NCI-H1930 (cell line): ENCODE results near the gene KLK13.
A peak's percentile ranks its signal among the peaks of the same experiment; 100 is the strongest.

ENCODE experiments used
- DNase-seq, 2 experiments: peaks; one replicate each; lab custom pipeline; 2025; lab: John Stamatoyannopoulos, UW

KLK13 gene

GRCh38 chr19:51060973-51061372, 3.9 kb downstream of the KLK13 start:
- no peak for DNase-seq

DNA sequence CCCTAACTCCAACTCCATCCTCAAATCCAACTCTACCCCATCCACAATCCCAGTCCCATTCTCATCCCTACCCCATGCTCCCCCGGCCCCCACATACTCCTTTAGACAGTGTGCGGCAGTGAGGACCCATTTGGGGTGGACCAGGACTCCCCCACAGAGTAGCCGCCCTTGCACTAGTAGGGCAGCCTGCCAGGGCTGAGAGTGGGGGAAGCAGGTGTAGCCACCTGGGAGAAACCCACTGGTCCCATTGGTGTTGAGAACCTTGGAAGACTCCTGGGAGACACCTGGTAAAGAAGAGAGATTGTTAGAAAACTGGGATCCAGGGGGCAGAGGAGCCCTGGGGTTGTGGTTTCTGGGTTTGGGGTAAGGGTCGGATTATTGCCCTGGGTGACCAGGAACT, 4.6 kb downstream of the KLK13 start:
- no peak for DNase-seq

GRCh38 chr19:51059715-51060114, 5.2 kb downstream of the KLK13 start:
- DNase-seq = no peak

DNA sequence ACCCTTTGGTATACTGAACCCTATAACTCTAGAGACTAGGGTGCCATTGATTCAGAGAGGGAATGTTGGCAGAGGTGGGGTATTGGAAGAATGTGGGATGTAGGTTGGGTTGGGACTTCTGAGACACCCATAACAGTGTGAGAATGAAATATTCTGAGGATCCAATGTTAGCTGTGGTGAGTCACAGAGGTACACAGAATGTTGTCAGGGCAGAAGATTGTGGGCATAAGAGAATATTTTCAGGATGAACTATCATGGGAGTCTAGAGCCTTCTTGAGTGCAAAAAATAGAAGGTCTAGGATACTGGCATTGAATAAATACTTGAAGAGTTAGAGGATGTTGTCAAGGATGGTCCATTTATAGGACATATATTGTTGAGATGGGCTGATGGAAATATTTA, 9.0 kb downstream of the KLK13 start:
- DNase-seq = no peak

DNA sequence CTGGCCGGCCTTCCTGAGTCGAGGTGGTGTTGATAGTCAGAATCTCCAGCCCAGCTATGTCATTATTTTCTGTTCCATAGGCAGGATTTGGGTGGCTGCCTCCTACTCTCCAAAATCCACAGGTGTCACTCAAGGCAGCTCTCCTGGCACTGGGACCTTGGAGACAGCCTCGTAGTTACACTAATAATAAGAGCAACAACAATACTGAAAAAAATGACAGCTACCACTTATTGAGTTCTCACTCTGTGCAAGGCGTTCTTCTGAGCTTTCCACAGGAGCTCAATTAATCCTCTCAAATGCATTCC, 17.9 kb downstream of the KLK13 start:
- no peak for DNase-seq

- DNase-seq = no peak
These were observed 20.6 kb downstream of the KLK13 start for GRCh38 chr19:51044327-51044726.

DNA sequence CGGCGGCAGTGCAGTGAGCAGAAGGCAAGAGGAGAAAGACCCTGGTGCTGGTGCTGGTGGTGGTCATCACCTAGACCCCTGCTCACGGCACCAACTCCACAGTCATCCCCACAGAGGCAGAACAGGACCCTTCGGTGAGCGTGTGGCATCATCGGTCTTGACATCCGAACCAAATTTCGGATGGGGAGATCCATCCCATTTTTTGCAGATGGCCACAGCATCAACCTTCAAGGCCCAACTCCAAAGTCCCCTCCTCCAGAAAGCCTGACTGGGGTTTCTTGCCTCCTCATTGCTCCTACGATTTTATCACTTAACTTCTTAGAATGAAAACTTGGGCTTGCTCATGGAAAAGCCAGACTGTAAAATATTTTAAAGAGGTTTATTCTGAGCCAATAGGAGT, 21.4 kb downstream of the KLK13 start:
- DNase-seq = no peak

DNA sequence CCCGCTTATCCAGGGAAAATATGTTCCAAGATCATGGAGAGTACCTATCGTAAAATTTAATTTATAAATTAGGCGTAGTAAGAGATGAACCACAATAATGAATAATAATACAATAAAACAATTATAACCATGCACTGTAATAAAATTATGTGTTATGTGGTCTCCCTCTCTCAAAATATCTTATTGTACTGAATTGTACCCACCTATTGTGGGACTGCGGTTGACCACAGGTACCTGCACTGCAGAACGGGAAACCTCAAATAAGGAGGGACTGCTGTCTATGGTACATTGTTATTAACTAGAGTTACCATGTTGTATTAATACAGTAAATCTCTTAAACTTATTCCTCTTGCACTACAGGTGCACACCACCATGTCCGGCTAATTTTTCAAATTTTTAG, 24.7 kb downstream of the KLK13 start:
- DNase-seq = no peak

GRCh38 chr19:51036519-51036918, 28.4 kb downstream of the KLK13 start:
- DNase-seq = no peak

- DNase-seq = no peak
These were observed 30.2 kb downstream of the KLK13 start, which contains the start of gene KLK12 for GRCh38 chr19:51034704-51035103. Gene KLK12 (minus strand): TSS chr19:51035002. CDS start chr19:51034621, 381 bp downstream.

GRCh38 chr19:51031880-51032225, 33.0 kb downstream of the KLK13 start:
- DNase-seq = no peak

- no peak for DNase-seq
These were observed 33.5 kb downstream of the KLK13 start for GRCh38 chr19:51031220-51031879.

GRCh38 chr19:51030631-51031030, 34.3 kb downstream of the KLK13 start:
- DNase-seq = no peak

DNA sequence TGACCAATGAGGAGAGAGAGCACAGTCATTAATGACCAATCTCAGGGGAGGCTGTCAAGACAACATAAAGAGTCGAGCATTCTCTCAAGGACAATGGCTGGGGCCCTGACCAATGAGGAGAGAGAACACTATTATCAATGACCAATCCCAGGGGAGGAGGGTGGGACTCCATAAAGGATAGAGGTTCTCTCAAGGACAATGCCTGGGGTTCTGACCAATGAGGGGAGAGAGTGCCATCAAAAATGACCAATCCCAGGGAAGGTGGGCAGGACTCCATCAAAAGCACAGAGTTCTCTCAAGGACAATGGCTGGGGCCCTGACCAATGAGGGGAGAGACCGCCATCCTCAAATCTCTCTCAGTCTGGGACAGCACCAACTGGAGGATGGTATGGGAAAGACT, 35.2 kb downstream of the KLK13 start:
- DNase-seq = peak in 1 of 2 experiments; percentile 27

GRCh38 chr19:51027873-51028272, 37.0 kb downstream of the KLK13 start:
- DNase-seq = no peak

DNA sequence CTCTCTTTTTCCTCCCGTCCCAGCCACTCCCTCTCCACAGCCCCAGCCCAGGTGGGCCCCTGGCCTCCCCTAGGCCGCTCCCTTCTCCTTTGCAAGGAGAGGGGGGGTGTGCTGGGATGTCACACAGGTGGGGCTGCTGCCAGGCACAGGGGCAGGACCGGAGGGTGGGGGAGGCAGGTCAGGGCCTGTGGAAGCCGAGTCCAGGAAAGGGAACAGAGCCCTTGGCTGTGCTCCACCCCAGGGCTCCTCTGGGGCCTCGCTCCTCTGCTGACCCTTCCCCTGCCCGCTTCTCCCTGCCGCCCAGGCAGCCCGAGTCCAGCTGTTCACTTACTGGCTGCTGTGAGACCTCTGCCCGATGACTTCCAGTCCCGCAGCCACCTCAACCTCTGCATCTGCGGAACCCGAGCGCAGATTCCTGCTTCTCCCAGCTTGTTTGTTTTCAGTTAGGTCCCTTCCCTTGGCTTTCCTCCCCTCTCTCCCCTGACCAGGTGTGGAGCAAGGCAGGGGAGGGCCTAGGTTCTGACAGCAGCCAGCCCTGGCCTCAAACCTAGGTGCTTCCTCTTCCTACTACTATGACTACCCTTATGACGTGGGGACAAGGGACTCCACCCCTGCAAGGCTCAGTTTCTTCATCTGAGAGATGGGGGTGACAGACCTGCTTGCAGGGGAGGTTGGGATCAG, 37.6 kb downstream of the KLK13 start:
- DNase-seq = no peak

DNA sequence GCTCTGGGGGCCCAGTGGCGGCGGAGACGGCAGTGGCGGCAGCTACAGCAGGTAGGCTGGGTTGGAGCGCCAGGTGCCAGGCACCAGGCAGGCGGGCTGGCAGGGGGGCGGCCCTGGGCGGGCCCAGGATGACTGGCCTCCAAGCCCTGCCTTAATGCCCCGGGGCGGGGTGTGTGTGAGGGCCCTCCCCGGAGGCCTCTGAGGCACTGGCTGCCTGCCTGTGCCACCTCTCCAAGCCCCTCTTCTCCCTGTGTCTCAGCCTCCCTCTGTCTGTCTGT, 38.4 kb downstream of the KLK13 start, which contains the start of gene KLK11:
Gene KLK11, minus strand, starts transcription at position 63 of the 278 bp plus-strand sequence. CDS start 985 bp downstream, outside the sequence.
- DNase-seq = no peak

DNA sequence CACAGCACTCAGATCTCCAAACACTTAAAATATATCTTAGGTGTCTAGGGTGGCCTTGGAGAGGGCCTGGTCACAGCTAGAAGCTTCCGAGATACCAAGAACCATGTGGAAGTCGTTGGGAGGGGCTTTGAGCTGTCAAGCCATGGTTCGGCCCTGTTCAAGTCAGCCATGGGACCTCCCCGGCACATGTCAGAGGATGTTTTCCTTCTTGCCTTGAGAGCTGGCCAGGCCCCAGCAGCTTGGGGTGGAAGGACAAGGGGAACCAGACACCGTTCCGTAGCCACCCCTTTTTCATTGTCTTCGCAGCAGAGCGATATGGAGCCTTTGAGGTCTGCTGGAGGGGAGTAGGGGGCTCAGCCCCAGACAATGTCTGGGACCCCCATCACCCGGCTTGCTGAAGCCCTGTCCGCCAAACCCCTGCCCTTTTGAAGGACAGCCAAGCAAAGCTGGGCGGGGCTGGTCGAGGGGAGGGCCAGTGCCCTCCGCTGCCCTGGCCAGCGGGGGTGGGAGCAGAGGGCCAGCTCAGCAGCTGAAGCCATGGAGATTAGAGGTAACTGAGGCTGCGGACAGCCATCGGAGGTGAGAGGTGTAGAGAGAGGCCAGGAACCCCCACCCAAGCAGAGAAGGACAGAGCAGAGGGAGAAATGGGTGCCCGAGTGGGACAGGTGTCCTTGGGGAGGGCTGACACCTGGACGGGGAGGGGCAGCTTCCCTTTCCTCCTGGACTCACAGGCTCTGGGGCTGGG, 38.9 kb downstream of the KLK13 start:
- DNase-seq = no peak

DNA sequence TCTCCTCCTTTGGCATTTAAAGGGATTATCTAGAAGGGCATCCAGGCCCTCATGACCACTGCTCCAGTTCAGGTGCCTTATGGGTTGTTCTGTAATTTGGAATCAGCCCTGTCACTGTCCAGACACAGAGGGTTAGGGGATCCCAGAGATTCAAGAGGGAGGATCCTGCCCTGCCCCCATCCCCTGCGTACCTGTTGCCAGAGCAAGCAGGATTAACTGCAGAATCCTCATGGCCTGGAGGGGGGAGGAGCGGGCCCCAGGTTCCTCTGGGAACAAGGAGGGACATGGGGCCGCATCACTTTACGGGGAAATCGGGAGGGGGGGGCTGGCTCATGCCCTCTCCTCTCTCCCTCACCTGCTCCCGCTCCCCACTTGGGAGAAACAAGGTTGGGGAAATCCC, 39.5 kb downstream of the KLK13 start:
- DNase-seq = no peak

- no peak for DNase-seq
These were observed 40.0 kb downstream of the KLK13 start for GRCh38 chr19:51024924-51025323.

- no peak for DNase-seq
These were observed 40.9 kb downstream of the KLK13 start for GRCh38 chr19:51023946-51024345.

GRCh38 chr19:51022526-51022925, 42.4 kb downstream of the KLK13 start:
- DNase-seq = no peak

DNA sequence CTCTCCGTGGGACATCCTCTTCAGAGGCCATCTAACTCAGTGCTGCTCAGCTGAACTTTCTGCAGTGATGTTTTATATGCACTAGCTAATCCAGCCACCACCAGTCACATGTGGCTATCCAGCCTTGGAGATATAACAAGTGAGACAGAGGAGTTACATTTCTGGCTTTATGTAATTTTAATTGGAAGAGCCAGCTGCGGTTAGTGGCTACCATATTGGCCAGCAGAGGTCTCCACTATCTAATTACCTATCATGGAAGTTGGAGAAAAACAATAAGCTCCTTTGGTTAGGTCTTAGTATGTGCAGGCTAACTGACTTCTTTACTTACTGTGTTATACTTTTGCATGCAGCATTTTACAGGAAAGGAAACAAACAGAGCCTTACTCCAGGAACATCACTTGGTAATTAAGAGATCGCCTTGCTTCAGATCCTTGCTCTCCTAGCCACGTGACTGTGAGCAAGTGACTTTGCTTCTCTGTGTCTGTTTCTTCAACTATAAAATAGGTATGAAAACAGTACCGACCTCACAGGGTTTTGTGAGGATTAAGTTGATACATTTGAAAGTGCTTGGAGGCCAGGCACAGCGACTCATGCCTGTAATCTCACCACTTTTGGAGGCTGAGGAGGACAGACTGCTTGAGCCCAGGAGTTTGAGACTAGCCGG, 43.8 kb downstream of the KLK13 start:
- peak; percentile 12 to 60 for DNase-seq
